ENCODE results near the gene ZNF580. TPM values are rescaled to one million over a fixed set of nuclear protein-coding genes. Genes with fewer than 3 reads are reported as not detected.

Gene ZNF580
- total and polyA plus RNA-seq, 10 of the 15 experiments (the other 5 are each of a cell fraction or from before 2014, with no cell fraction given): 2.3 to 31.8 (median 10.0) TPM

DNA sequence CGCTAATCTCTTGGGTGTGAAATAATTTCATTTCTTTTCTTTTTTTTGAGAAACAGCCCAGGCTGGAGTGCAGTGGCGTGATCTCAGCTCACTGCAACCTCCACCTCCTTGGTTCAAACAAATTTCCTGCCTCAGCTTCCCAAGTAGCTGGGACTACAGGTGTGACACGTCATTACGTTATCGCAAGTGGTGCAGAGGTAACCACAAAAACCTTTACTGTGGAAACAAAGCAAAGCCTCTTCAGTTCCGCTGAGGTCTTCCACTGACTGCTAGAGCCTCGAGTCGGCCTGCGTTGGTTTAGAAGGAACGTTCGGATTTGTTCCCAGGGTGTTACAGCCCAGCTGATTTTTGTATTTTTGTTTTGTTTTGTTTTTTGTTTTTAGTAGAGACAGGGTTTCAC lies 14.5 kb upstream of the ZNF580 start (continued):
- TF ChIP-seq EGR1 (IDR thresholded peaks at IDR 0.05; ENCODE audit: borderline replicate concordance in 1 of 2, low read depth in 2 of 2, low read length in 2 of 2) (no peak), NFYB (IDR thresholded peaks at IDR 0.05; ENCODE audit: insufficient read depth, low read depth, low read length) (no peak), GABPA (IDR thresholded peaks at IDR 0.05; ENCODE audit: low read depth) (0 out of 2 replicates have a peak, but pooled peaks have one; percentile 34), ATF7 (IDR thresholded peaks at IDR 0.05; ENCODE audit: low read depth) (0 out of 2 replicates have a peak, but pooled peaks have one; percentile 29), NRF1 (conservative IDR thresholded peaks at IDR 0.05; ENCODE audit: low read depth, low read length) (no peak), CREB1 (IDR thresholded peaks at IDR 0.05; ENCODE audit: low read depth) (peak; percentile 48; the same call in 1 of the 2 replicates), IKZF1 (conservative IDR thresholded peaks at IDR 0.05) (peak; percentile 81), ETV6 (conservative IDR thresholded peaks at IDR 0.05 in 1 of 2, IDR thresholded peaks at IDR 0.05 in 1 of 2; ENCODE audit: borderline replicate concordance in 1 of 2, low read depth in 1 of 2) (0 out of 4 replicates have a peak, but pooled peaks of 1 of the 2 experiments have one; percentile 25)
- TF ChIP-seq, protein P1, sequence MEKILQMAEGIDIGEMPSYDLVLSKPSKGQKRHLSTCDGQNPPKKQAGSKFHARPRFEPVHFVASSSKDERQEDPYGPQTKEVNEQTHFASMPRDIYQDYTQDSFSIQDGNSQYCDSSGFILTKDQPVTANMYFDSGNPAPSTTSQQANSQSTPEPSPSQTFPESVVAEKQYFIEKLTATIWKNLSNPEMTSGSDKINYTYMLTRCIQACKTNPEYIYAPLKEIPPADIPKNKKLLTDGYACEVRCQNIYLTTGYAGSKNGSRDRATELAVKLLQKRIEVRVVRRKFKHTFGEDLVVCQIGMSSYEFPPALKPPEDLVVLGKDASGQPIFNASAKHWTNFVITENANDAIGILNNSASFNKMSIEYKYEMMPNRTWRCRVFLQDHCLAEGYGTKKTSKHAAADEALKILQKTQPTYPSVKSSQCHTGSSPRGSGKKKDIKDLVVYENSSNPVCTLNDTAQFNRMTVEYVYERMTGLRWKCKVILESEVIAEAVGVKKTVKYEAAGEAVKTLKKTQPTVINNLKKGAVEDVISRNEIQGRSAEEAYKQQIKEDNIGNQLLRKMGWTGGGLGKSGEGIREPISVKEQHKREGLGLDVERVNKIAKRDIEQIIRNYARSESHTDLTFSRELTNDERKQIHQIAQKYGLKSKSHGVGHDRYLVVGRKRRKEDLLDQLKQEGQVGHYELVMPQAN (conservative IDR thresholded peaks at IDR 0.05): no peak

DNA sequence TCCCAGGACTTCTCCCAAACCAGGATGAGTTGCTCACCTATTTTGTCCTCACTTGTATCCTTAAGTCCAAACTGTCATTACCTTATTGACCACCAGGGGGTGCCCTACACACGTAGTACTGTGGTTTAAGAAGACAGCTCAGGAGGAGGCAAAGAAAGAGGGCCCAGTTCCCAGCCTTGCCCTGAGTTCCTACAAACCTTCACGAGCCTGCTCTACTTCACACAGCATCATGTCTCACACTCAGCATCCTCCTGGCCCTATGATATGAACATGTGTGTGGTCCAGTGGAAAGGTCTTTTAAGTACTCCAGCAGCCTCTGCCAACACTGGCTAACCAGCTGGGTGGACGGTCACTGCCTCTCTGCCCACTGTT lies 8.4 kb upstream of the ZNF580 start:
- RAD21 ChIA-PET (ENCODE audit: unreplicated experiment): interaction anchor here (0.5 to 4.9 kb wide), 32 partner anchors 7 to 1534 kb away, joined by 3 to 36 read pairs (median 8); partner anchors contain the start of genes CCDC106, U2AF2, ZNF579 and ZNF581
- Histone ChIP-seq H3K27me3 (replicated peaks in 1 of 2; ENCODE audit: control insufficient read depth in 2 of 2, insufficient read depth in 2 of 2, low read length in 1 of 2) (no peaks in the 10 kb centered on the region), H3K4me1 (ENCODE audit: control insufficient read depth, insufficient read depth, low read length) (peaks cover 19% of the 10 kb centered on the region), H4K20me1 (ENCODE audit: control insufficient read depth, insufficient read depth) (no peaks in the 10 kb centered on the region), H3K27ac (ENCODE audit: control insufficient read depth, insufficient read depth) (no peak overlapping the region), H3K9me3 (replicated peaks; ENCODE audit: control insufficient read depth, insufficient read depth, low read length) (no peaks in the 10 kb centered on the region), H3K79me2 (ENCODE audit: control insufficient read depth, insufficient read depth, low read length) (peaks cover 25% of the 10 kb centered on the region), H3K4me3 (no peak overlapping the region), H3K36me3 (ENCODE audit: control insufficient read depth in 2 of 2, insufficient read depth in 2 of 2, low read length in 1 of 2) (no peaks in the 10 kb centered on the region), H3K4me2 (ENCODE audit: control insufficient read depth, insufficient read depth) (no peak overlapping the region), H3K9ac (ENCODE audit: control insufficient read depth, insufficient read depth, low read length) (no peak overlapping the region), H2AFZ (ENCODE audit: control insufficient read depth, low read depth, low read length) (peak overlapping the region; percentile 65)
- DNase-seq (ENCODE audit: low read depth, low spot score) (peak; percentile 75), FAIRE-seq (peak; percentile 89), ATAC-seq (peak; percentile 75)
- POLR2A ChIA-PET: interaction anchor here (0.7 to 2.6 kb wide), 12 partner anchors 10 to 123 kb away, joined by 3 to 20 read pairs (median 6); partner anchors contain the start of genes CCDC106, FIZ1, ZNF581 and ZNF865
- in situ Hi-C loops (cut with MboI): loop anchor here (5.0 kb wide), 1 partner anchor 115 kb away; no protein-coding TSS in a partner anchor
- SMC1A ChIA-PET (ENCODE audit: uncharacterized antibody, unreplicated experiment): interaction anchor here (0.7 to 3.5 kb wide), 20 partner anchors 10 to 717 kb away, joined by 3 to 31 read pairs (median 5); partner anchors contain the start of genes CCDC106, FIZ1, U2AF2 and ZNF524
- no TSS peak for BruUV-seq (replicated peaks)
- intact Hi-C loops (cut with micrococcal nuclease; ENCODE audit: unreplicated experiment): loop anchor here (2.0 to 10.0 kb wide), 4 partner anchors 165 to 700 kb away; no protein-coding TSS in a partner anchor
- CTCF ChIA-PET: interaction anchor here (0.6 to 7.7 kb wide), 47 partner anchors 8 to 716 kb away, joined by 3 to 85 read pairs (median 5); partner anchors contain the start of genes CCDC106, FIZ1, ISOC2 and U2AF2
- 33% methylated on average over 3 of the region's 3 CpGs for WGBS (ENCODE audit: insufficient coverage, insufficient replicate concordance, low lambda C conversion rate, missing lambda C conversion rate)
- TF ChIP-seq SMARCA5 (IDR thresholded peaks at IDR 0.05) (peak; percentile 41; the same call in 1 of the 2 replicates), RAD21 (IDR thresholded peaks at IDR 0.05; ENCODE audit: insufficient read depth, low read depth, low read length) (peak; percentile 91), RUNX3 (IDR thresholded peaks at IDR 0.05; ENCODE audit: low read length) (peak; percentile 64; the same call in 1 of the 2 replicates), SIN3A (IDR thresholded peaks at IDR 0.05; ENCODE audit: low read depth, low read length) (no peak), SMC3 (IDR thresholded peaks at IDR 0.05; ENCODE audit: borderline replicate concordance, low read length) (peak; percentile 73)
- TF ChIP-seq, protein P2, sequence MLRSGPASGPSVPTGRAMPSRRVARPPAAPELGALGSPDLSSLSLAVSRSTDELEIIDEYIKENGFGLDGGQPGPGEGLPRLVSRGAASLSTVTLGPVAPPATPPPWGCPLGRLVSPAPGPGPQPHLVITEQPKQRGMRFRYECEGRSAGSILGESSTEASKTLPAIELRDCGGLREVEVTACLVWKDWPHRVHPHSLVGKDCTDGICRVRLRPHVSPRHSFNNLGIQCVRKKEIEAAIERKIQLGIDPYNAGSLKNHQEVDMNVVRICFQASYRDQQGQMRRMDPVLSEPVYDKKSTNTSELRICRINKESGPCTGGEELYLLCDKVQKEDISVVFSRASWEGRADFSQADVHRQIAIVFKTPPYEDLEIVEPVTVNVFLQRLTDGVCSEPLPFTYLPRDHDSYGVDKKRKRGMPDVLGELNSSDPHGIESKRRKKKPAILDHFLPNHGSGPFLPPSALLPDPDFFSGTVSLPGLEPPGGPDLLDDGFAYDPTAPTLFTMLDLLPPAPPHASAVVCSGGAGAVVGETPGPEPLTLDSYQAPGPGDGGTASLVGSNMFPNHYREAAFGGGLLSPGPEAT (IDR thresholded peaks at IDR 0.05; ENCODE audit: low read depth): no peak
